Right lobe of liver (tissue), 6 donors: ENCODE measurements around the gene RPL3. TPM values are rescaled to one million over a fixed set of nuclear protein-coding genes. Genes with fewer than 3 reads are reported as not detected.

ENCODE experiments used
- ATAC-seq, 4 donors: fragments of 200-7000 bp; cut with Tn5 transposase; one replicate each; pipeline ENCODE4 v1.9.1; 2020; ENCODE audit warnings: mild to moderate bottlenecking in 4 of 4, moderate library complexity in 4 of 4
- DNase-seq, 3 donors: peaks; one replicate each; pipeline ENCODE4 v3.0.0-alpha.2; 2020
- H3K27ac ChIP-seq, 3 donors: fragments of 200-600 bp; one replicate each; pipeline ENCODE4 v1.8.0; 2022
- H3K27me3 ChIP-seq, 2 donors: fragments of 200-600 bp; one replicate each; pipeline ENCODE4 v1.8.0; 2022
- H3K36me3 ChIP-seq, 4 donors: fragments of 200-600 bp; sonication (generic) in 1 of 4; one replicate each; pipeline versions ENCODE4 v1.5.1 to v1.8.0; 2017 to 2022; ENCODE audit warnings: control low read depth in 1 of 4
- H3K4me1 ChIP-seq, 4 donors: fragments of 200-600 bp; sonication (generic) in 1 of 4; one replicate each; pipeline versions ENCODE4 v1.5.1 to v1.8.0; 2017 to 2022; ENCODE audit warnings: control low read depth in 1 of 4
- H3K4me3 ChIP-seq, 3 donors: fragments of 200-600 bp; one replicate each; pipeline ENCODE4 v1.8.0; 2022
- H3K9me3 ChIP-seq, 4 donors: fragments of 200-600 bp; sonication (generic) in 1 of 4; one replicate each; pipeline versions ENCODE4 v1.5.1 to v1.8.0; 2017 to 2022; ENCODE audit warnings: control low read depth in 1 of 4
- CTCF ChIP-seq, 4 donors: fragments of 200-600 bp in 3 of 4; fragments of 450-650 bp in 1 of 4; IDR thresholded peaks; one replicate each; pipeline versions ENCODE4 v1.5.1 to v1.8.0; 2016 to 2022; ENCODE audit warnings: antibody characterized with exemption in 4 of 4, mild to moderate bottlenecking in 2 of 4
- POLR2A ChIP-seq: fragments of 450-650 bp; IDR thresholded peaks from one replicate; pipeline ENCODE4 v1.6.1; 2017; ENCODE audit warnings: antibody characterized with exemption, mild to moderate bottlenecking
- WGBS: methylation state at CpG from one replicate; pipeline ENCODE4 v1.1.6; 2018; ENCODE audit warnings: low coverage, low lambda C conversion rate; ENCODE audit not compliant: insufficient coverage; ENCODE audit errors: missing lambda C conversion rate; 5-methylcytosine and 5-hydroxymethylcytosine counted together
- intact Hi-C, 2 donors: fragments of 100-400 bp; cut with DNase I; formaldehyde crosslinking; loops; one replicate each; pipeline versions ENCODE4 v1.11.2 to v1.14.1; 2022
- total RNA-seq, 6 experiments: library from RNA; depleted of rRNA in 2 of 6; stranded (reverse); fragments of >200 nt in 2 of 6; fragmentation: NEBNext Ultra II Directional in 3 of 6; extraction: Animal tissue kit (Norgen Biotek cat#: 25700) in 3 of 6; gene quantifications; one replicate each; pipeline versions ENCODE4 v1.1.0 to v1.2.4, GENCODE V29; 2016 to 2023
- donor health status: DM: no; HTN: yes; CAD: no.
- donor health status: DM: no; HTN: no; CAD: no.
- donor health status: DM: no; HTN: no; CAD: no.
- donor health status: DM: no; HTN: yes; CAD: no.
- donor health status: DM: no; HTN: yes; CAD: no.

The RPL3 gene
- total RNA-seq, 6 experiments from 2014 or later = 648 to 905 (median 743) TPM

- 87% methylated on average over 5 of the region's 11 CpGs for WGBS
- no peaks in the 10 kb centered on the region for H3K27me3 ChIP-seq
- intact Hi-C loops = no loop called here
- no peaks in the 10 kb centered on the region for H3K36me3 ChIP-seq
- no peak overlapping the region for H3K4me3 ChIP-seq
- ATAC-seq = no peak
- no peaks in the 10 kb centered on the region for H3K9me3 ChIP-seq
- no peak for TF ChIP-seq POLR2A
- TF ChIP-seq CTCF (IDR thresholded peaks at IDR 0.05) = no peak
- H3K4me1 ChIP-seq = no peaks in the 10 kb centered on the region
- DNase-seq = no peak
- H3K27ac ChIP-seq = no peak overlapping the region
These were observed 42.8 kb upstream of the RPL3 start for GRCh38 chr22:39362271-39362670.

GRCh38 chr22:39361496-39361895 lies 42.1 kb upstream of the RPL3 start:
- no peak for DNase-seq
- Histone ChIP-seq H3K27ac (no peak overlapping the region), H3K36me3 (no peaks in the 10 kb centered on the region), H3K27me3 (no peaks in the 10 kb centered on the region), H3K4me3 (no peak overlapping the region), H3K4me1 (no peaks in the 10 kb centered on the region), H3K9me3 (no peaks in the 10 kb centered on the region)
- 89% methylated on average over 5 of the region's 7 CpGs for WGBS
- TF ChIP-seq POLR2A (no peak), CTCF (IDR thresholded peaks at IDR 0.05) (no peak)
- intact Hi-C loops = no loop called here
- no peak for ATAC-seq

GRCh38 chr22:39360674-39361413 lies 41.4 kb upstream of the RPL3 start:
- 90% methylated on average over 5 of the region's 14 CpGs for WGBS
- DNase-seq = no peak

GRCh38 chr22:39360242-39360641 lies 40.8 kb upstream of the RPL3 start:
- intact Hi-C loops = no loop called here
- no peak for DNase-seq
- Histone ChIP-seq H3K27ac (no peak overlapping the region), H3K4me1 (no peaks in the 10 kb centered on the region), H3K4me3 (no peak overlapping the region), H3K36me3 (no peaks in the 10 kb centered on the region), H3K27me3 (no peaks in the 10 kb centered on the region), H3K9me3 (no peaks in the 10 kb centered on the region)
- WGBS = 89% methylated on average over 15 of the region's 18 CpGs
- no peak for ATAC-seq
- no peak for TF ChIP-seq POLR2A
- TF ChIP-seq CTCF (IDR thresholded peaks at IDR 0.05) = no peak

More at GRCh38 chr22:39360674-39361413, 41.4 kb upstream of the RPL3 start:
- H3K4me1 ChIP-seq = no peaks in the 10 kb centered on the region
- no peaks in the 10 kb centered on the region for H3K36me3 ChIP-seq
- H3K27ac ChIP-seq = no peak overlapping the region
- H3K4me3 ChIP-seq = no peak overlapping the region
- intact Hi-C loops = no loop called here
- TF ChIP-seq POLR2A (no peak), CTCF (IDR thresholded peaks at IDR 0.05) (no peak)
- ATAC-seq = no peak
- no peaks in the 10 kb centered on the region for H3K27me3 ChIP-seq
- no peaks in the 10 kb centered on the region for H3K9me3 ChIP-seq
